Neural crest cell (in vitro differentiated cells): ENCODE measurements around the gene MRPL27. TPM values are rescaled to one million over a fixed set of nuclear protein-coding genes. Genes with fewer than 3 reads are reported as not detected.
A peak's percentile ranks its signal among the peaks of the same experiment; 100 is the strongest.
"Not testable (repeated sequence)": the region's sequence is repeated elsewhere in the genome, so short reads cannot be mapped to it uniquely, and the experiment has no call there.

Source experiments
- DNase-seq: peaks from one replicate; pipeline ENCODE4 v3.0.0; 2021; ENCODE audit warnings: low read depth, mixed read lengths, low spot score
- H3K27ac Mint-ChIP-seq: one replicate; pipeline ENCODE4 v1.8.0; 2021; ENCODE audit warnings: mild to moderate bottlenecking, mixed read lengths; ENCODE audit not compliant: unreplicated experiment
- H3K27me3 Mint-ChIP-seq: 2 replicates; pipeline ENCODE4 v1.8.0; 2021; ENCODE audit warnings: low read depth, mild to moderate bottlenecking, mixed read lengths
- H3K36me3 Mint-ChIP-seq: 2 replicates; pipeline ENCODE4 v1.8.0; 2021; ENCODE audit warnings: low read depth, mild to moderate bottlenecking, mixed read lengths
- H3K4me1 Mint-ChIP-seq: 2 replicates; pipeline ENCODE4 v1.8.0; 2021; ENCODE audit warnings: mixed read lengths
- H3K4me3 Mint-ChIP-seq: one replicate; pipeline ENCODE4 v1.8.0; 2021; ENCODE audit warnings: mild to moderate bottlenecking, mixed read lengths
- H3K9me3 Mint-ChIP-seq: 2 replicates; pipeline ENCODE4 v1.8.0; 2021; ENCODE audit warnings: mixed read lengths
- CTCF ChIP-seq: fragments of 200-600 bp; sonication (generic); conservative IDR thresholded peaks from 2 replicates; pipeline ENCODE4 v1.5.0; 2021; ENCODE audit warnings: antibody characterized with exemption, mild to moderate bottlenecking
- total RNA-seq: library from RNA; stranded (reverse); gene quantifications from 2 replicates; pipeline ENCODE4 v1.2.1, GENCODE V29; 2021

MRPL27 gene
- total RNA-seq, 1 donor from 2014 or later: 72.2 TPM

- H3K4me3 Mint-ChIP-seq: peak within 1 kb of the TSS; percentile 94
- H3K9me3 Mint-ChIP-seq: no peaks in the 10 kb centered on the region
- DNase-seq: peak; percentile 73
- H3K36me3 Mint-ChIP-seq: no peaks in the 10 kb centered on the region
- peaks cover 38% of the 10 kb centered on the region for H3K4me1 Mint-ChIP-seq
- TF ChIP-seq CTCF: no peak
- peaks cover 10% of the 10 kb centered on the region for H3K27me3 Mint-ChIP-seq
- peak within 1 kb of the TSS; percentile 94 for H3K27ac Mint-ChIP-seq
These were observed 27.3 kb downstream of the MRPL27 start, which contains the start of gene XYLT2 for GRCh38 chr17:50345432-50346312. Gene XYLT2 (plus strand): TSS chr17:50346126. CDS start chr17:50346141, 15 bp downstream.

- H3K27ac Mint-ChIP-seq: no peak overlapping the region
- H3K36me3 Mint-ChIP-seq: no peaks in the 10 kb centered on the region
- DNase-seq: no peak
- H3K9me3 Mint-ChIP-seq: no peaks in the 10 kb centered on the region
- peak overlapping the region; percentile 75 for H3K4me3 Mint-ChIP-seq
- H3K27me3 Mint-ChIP-seq: peaks cover 10% of the 10 kb centered on the region
- peaks cover 38% of the 10 kb centered on the region for H3K4me1 Mint-ChIP-seq
- TF ChIP-seq CTCF: no peak
These were observed 28.1 kb downstream of the MRPL27 start for GRCh38 chr17:50344731-50345365.

GRCh38 chr17:50339381-50339780, 33.6 kb downstream of the MRPL27 start:
- Mint-ChIP-seq H3K4me1 (peaks cover 2% of the 10 kb centered on the region), H3K9me3 (peaks cover 3% of the 10 kb centered on the region), H3K27me3 (peaks cover 2% of the 10 kb centered on the region), H3K36me3 (peaks cover 2% of the 10 kb centered on the region), H3K4me3 (no peak overlapping the region), H3K27ac (no peak overlapping the region)
- no peak for TF ChIP-seq CTCF
- DNase-seq: no peak

- H3K9me3 Mint-ChIP-seq: peaks cover 3% of the 10 kb centered on the region
- no peak overlapping the region for H3K27ac Mint-ChIP-seq
- no peaks in the 10 kb centered on the region for H3K27me3 Mint-ChIP-seq
- H3K4me1 Mint-ChIP-seq: peaks cover 6% of the 10 kb centered on the region
- no peak for TF ChIP-seq CTCF
- H3K36me3 Mint-ChIP-seq: peaks cover 2% of the 10 kb centered on the region
- DNase-seq: no peak
- no peak overlapping the region for H3K4me3 Mint-ChIP-seq
These were observed 34.3 kb downstream of the MRPL27 start for GRCh38 chr17:50338645-50339044.

- TF ChIP-seq CTCF: no peak
- H3K4me3 Mint-ChIP-seq: no peak overlapping the region
- DNase-seq: no peak
- H3K9me3 Mint-ChIP-seq: peaks cover 3% of the 10 kb centered on the region
- no peak overlapping the region for H3K27ac Mint-ChIP-seq
- H3K36me3 Mint-ChIP-seq: peaks cover 2% of the 10 kb centered on the region
- H3K27me3 Mint-ChIP-seq: no peaks in the 10 kb centered on the region
- peaks cover 10% of the 10 kb centered on the region for H3K4me1 Mint-ChIP-seq
These were observed 35.0 kb downstream of the MRPL27 start for GRCh38 chr17:50337956-50338355.

- not testable (repeated sequence) for DNase-seq, H3K36me3 Mint-ChIP-seq, H3K27me3 Mint-ChIP-seq, H3K9me3 Mint-ChIP-seq, H3K4me1 Mint-ChIP-seq
- Mint-ChIP-seq H3K27ac (peak overlapping the region; percentile 76), H3K4me3 (peak overlapping the region; percentile 34)
These were observed 39.5 kb downstream of the MRPL27 start for GRCh38 chr17:50333291-50334057.
